ENCODE data around the gene LATS1.

GRCh38 chr6:149660028-149660427, 57.9 kb downstream of the LATS1 start:
- TF ChIP-seq EZH2 (IDR thresholded peaks at IDR 0.05; ENCODE audit: borderline replicate concordance, low read length): no peak
- no peak for TF ChIP-seq CTCF (IDR thresholded peaks at IDR 0.05; ENCODE audit: low read length)
